NB4 (cell line): Measurements from ENCODE around the gene MARCHF4.
"Not testable (repeated sequence)": the region's sequence is repeated elsewhere in the genome, so short reads cannot be mapped to it uniquely, and the experiment has no call there.

Source experiments
- DNase-seq: peaks from one replicate; pipeline ENCODE4 v3.0.0; 2010; ENCODE audit warnings: low read depth
- H3K4me3 ChIP-seq: one replicate; pipeline ENCODE4 v1.5.1; 2011; ENCODE audit warnings: mild to moderate bottlenecking, low read depth, low read length, moderate library complexity
- MYC ChIP-seq: IDR thresholded peaks from 2 replicates; pipeline ENCODE4 v1.6.1; 2011; ENCODE audit warnings: low read depth, low read length
- POLR2A ChIP-seq: IDR thresholded peaks from 2 replicates; pipeline ENCODE4 v1.6.1; 2011; ENCODE audit warnings: mild to moderate bottlenecking; ENCODE audit not compliant: insufficient read length; ENCODE audit errors: extremely low read depth
- TF ChIP-seq, protein P1 (sequence below): IDR thresholded peaks from 2 replicates; pipeline ENCODE4 v1.6.1; 2011; ENCODE audit warnings: low read depth, low read length
- TF ChIP-seq, protein P2 (sequence below): IDR thresholded peaks from one replicate; pipeline ENCODE4 v1.5.1; 2012; ENCODE audit warnings: low read depth, low read length

The MARCHF4 gene

DNA sequence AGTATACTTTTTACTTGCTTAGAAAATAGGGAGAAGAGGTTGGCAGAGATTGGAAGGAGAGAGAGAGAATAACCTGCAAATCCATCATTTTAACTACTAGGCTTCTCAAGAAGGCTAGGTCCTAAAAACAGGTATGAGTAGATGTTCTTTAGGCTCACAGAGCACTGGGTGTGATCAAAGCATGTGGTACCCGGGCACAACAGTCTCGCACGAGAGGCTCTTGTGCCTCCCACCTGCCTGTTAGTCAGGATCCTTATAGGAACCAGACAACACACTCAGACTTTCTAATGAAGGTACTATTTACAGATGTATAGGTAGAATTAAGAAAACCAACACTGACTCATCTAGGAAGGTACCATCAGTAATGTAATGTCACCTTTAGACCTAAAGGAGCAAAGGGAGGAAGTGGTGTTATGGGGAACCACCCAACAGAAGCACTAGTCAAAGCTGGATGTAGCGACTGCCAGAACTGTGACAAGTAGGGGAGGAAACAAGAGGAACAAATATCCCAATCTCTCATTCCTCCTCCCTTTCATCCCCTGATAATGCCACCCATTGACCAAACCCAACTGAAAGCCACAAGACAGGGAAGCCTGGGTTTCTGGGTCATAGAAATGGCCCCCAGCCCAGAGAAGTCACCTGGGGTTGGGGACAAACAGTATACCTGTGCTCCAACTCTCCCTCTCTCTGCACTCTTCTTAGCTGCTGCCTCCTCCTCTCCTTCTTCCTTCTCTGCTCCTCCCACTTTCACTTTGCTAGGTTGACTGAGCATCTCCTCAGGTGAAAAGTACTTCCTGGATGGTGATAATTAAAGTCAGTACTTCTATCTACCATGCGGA, 16.0 kb upstream of the MARCHF4 start:
- TF ChIP-seq, protein P1, sequence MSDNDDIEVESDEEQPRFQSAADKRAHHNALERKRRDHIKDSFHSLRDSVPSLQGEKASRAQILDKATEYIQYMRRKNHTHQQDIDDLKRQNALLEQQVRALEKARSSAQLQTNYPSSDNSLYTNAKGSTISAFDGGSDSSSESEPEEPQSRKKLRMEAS = no peak
- no peak for TF ChIP-seq MYC
- no peak for TF ChIP-seq POLR2A
- TF ChIP-seq, protein P2, sequence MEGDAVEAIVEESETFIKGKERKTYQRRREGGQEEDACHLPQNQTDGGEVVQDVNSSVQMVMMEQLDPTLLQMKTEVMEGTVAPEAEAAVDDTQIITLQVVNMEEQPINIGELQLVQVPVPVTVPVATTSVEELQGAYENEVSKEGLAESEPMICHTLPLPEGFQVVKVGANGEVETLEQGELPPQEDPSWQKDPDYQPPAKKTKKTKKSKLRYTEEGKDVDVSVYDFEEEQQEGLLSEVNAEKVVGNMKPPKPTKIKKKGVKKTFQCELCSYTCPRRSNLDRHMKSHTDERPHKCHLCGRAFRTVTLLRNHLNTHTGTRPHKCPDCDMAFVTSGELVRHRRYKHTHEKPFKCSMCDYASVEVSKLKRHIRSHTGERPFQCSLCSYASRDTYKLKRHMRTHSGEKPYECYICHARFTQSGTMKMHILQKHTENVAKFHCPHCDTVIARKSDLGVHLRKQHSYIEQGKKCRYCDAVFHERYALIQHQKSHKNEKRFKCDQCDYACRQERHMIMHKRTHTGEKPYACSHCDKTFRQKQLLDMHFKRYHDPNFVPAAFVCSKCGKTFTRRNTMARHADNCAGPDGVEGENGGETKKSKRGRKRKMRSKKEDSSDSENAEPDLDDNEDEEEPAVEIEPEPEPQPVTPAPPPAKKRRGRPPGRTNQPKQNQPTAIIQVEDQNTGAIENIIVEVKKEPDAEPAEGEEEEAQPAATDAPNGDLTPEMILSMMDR = no peak

DNA sequence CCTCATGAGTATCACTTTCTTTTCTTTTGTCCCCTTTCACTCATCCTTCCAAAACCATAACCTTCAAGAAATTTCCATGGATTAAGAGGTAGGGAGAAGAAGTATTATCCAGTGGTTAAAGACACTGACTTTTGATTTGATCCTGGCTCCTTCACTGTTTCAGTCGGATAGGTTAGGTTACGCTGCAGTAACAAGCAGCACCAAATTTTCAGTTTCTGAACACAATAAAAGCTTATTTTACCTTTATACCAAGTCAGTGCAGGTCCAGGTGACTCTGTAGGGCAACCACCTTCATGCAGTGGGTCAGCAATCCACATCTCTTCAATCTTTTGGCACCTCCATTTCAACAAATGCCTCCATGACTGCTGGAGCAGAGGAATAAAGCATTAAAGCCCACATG, 15.0 kb upstream of the MARCHF4 start:
- TF ChIP-seq POLR2A = no peak
- no peak for TF ChIP-seq MYC
- TF ChIP-seq, protein P1 = no peak
- DNase-seq = no peak
- H3K4me3 ChIP-seq = no peak overlapping the region

More for the DNA sequence above, 16.0 kb upstream of the MARCHF4 start:
- H3K4me3 ChIP-seq = no peak overlapping the region
- no peak for DNase-seq

DNA sequence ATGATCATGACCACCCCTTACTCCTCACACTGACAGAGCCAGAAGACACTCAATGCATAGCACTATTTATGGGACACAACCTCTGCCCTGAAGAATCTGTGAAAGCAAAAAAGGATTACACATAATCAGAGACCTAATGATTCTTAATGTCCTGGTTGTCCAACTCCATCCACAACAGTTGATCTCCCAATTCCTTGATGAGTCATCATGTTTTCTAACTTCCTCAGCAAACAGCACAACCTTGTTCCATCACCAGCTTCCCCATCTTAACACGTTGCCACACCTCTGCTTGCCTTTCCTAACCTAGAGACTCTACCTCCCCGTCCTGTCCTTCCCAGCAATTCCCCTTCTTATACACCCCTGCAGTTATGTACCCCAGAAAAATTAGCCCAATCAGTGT, 13.2 kb upstream of the MARCHF4 start:
- no peak overlapping the region for H3K4me3 ChIP-seq
- no peak for DNase-seq
- TF ChIP-seq MYC (no peak), POLR2A (no peak)
- TF ChIP-seq, protein P1 = no peak
- TF ChIP-seq, protein P2 = no peak

DNA sequence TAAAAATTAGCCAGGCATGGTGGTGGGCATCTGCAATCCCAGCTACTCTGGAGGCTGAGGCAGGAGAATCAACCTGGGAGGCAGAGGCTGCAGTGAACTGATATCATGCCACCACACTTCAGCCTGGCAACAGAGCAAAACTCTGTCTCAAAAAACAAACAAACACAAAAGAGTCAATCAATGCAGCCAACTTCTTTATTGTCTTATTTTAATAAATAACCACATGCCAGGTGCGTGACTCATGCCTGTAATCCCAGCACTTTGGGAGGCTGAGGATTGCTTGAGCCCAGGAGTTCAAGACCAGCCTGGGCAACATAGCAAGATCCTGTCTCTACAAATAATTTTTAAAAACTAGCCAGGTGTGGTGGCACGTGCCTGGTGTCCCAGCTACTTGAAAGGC, 12.1 kb upstream of the MARCHF4 start:
- not testable (repeated sequence) for DNase-seq, H3K4me3 ChIP-seq

DNA sequence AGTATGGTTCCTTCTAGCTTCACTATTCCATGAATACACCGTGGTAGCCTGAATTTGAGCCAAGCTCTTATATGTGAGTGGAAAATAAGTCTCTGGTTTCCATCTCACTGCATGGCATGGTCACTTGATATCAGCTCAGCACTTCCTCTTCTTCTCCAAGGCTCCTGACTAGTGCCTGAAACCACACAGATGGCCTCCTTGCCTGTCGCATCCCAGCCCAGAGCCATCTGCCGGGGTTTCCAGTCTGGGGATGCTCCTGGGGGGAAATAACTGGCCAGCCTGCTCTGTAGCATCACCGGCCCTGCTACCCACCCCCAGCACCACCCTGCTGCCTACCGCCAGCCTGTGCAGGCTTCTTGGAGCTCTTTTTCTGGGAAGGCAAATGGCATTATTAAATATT, 7.7 kb upstream of the MARCHF4 start:
- no peak overlapping the region for H3K4me3 ChIP-seq
- TF ChIP-seq, protein P2 = no peak
- TF ChIP-seq, protein P1 = no peak
- TF ChIP-seq POLR2A = no peak
- no peak for TF ChIP-seq MYC
- DNase-seq = no peak

DNA sequence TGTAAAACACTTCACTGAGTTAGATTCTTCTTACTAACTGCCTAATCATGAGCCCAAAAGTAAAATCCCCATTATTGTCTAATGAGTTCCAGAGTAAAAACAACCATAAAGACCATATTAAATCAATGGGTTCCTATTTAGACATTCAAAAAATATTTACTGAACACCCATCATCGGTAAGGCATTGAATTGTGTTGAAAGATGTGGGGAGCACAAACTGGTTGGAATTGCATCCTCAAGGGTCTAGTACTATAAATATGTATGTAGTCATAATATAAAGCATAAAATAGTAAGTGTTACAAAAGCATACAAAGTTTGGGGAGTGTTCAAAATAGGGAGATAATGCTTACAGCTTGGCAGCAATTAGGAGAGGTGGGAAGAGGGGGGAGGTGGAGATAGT, 3.0 kb upstream of the MARCHF4 start:
- TF ChIP-seq MYC = no peak
- TF ChIP-seq, protein P1 = no peak
- no peak for TF ChIP-seq POLR2A
- TF ChIP-seq, protein P2 = no peak
- DNase-seq = no peak
- no peak overlapping the region for H3K4me3 ChIP-seq

DNA sequence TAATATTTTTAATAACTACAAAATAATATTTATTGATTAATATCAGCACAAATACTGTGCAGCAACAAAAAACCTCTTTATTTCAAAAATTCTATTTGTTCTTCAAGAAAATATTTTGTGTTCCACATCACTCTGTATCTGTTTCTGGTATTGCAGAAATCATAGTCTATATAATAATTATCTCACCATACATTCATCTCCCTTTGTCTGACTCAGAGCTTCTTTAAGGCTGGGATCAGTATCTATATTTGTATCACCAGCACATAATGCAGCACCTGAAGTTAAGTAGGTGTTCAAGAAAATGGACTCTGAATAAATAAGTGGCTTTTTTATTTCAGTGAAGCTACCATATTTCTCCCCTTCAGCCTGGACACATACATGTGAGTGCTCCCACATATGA, 1.6 kb upstream of the MARCHF4 start:
- H3K4me3 ChIP-seq = no peak overlapping the region
- TF ChIP-seq, protein P2 = no peak
- TF ChIP-seq, protein P1 = no peak
- TF ChIP-seq MYC (no peak), POLR2A (no peak)
- no peak for DNase-seq
